Measurements from ENCODE around the gene ZFAND2B.
"Not testable (repeated sequence)": the region's sequence is repeated elsewhere in the genome, so short reads cannot be mapped to it uniquely, and the experiment has no call there.

ZFAND2B gene

DNA sequence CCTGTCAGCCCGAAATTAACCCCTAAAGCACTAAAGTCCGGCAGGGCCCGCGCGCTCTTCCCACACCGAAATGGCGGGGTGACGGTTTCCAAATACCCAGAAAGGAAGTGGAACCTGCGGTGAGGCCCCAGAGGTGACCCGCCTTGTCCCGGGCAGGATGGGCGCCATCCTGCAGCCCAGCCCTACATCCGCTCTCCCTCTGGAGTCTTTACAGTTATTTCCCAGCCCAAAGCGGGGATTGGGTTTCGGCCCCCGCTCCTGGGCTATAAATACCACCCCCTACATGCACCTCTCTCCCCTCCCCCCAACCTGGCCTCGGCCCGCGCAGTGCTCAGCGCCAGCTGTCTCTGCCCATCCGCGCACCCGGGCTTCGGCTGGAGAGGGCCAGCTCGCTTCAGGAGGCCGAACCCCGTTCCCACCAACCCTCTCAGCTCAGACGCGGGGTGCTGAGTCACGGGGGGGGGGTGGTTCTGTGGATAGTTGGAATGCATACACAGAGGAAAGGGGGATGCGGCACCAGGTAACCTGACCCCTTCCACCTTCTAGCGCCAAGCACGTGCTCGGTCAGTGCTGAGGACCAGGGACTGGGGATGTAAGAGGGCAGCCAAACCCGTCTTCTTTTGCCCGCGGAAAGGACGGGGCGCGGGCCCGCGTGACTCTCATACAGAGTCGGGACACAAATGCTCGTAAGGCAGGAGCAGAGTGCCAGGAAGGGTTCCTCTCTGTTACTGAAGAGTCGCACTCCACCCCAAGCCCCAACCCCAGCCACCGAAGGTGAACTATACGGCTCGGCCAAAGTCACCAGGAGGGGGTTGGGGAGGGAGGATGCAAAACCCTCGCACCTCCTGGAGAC, 46.5 kb downstream of the ZFAND2B start, which contains the start of gene TUBA4B:
Gene TUBA4B (plus strand): TSS at position 344 of the 853 bp plus-strand sequence. CDS start 165 bp downstream, at position 509.
- peak; percentile 78 for DNase-seq

DNA sequence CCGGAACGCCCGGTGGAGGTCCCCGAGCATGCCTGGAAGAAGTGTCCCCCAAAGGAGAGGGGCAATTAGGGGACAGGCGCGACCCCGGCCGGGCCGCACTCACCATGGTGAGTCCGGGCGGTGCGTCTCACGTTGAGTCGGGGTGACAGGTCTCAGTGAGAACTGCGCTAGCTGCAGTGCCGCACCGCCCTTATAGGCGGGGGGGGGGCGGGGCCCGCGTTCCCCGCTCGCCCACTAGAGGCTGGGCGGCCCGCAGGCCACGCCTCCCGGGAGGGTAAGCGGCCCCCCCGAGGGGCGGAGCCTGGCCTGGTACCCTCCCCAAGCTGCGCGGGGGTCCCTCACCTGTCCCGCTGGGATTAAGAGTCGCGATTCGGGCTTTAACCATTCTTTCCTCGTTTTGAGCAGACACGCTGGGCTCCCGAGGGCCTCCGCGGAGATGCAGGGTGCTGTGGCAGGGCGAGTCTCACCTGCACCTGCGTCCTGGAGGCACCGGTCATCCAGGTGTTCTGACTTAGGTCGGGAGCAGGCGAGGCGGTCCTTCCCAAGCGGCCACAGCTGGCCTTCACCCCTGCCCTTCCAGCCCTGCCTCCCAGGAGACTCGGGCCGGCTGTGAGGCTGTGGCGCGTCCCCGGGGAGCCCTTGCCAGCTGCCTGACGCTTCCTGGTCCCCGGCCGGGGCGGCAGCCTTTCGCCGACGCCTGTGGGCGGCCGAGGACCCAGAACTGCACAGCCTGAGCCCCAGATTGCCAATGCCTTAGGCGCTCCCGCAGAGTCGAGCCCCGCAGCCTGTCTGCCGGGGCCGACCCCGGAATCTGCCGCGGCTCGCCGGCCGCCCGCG, 47.4 kb downstream of the ZFAND2B start, which contains the start of gene TUBA4A:
Gene TUBA4A (minus strand): TSS at position 166 of the 837 bp plus-strand sequence. CDS start 60 bp downstream, at position 106.
- peak; percentile 93 for DNase-seq

DNA sequence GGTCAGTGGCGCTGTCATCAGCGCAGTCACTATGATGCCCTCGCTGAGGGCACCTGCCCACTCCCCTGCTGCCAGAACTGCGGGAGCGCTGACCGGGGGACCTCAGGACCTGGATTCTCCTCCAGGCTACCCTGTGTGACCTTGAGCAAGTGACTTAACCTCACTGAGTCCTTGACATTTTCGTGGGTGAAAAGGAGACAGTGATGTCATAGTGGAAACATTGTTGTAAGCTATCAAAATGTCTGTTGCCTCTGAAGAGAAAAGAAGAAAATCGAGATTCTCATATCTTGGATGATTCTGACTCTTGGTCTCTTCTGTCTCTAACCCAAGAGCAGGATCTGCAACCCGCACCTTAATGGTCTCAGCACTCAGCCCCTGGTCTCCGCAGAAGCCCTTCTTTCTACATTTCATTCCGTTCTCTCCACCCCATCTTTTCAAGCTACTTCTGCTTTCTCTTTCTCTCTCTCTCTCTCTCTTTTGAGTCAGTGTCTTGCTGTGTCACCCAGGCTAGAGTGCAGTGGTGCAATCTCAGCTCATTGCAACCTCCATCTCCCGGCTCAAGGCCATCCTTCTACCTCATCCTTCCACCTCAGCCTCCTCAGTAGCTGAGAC, 48.1 kb downstream of the ZFAND2B start:
- DNase-seq, result peak; percentile 68

DNA sequence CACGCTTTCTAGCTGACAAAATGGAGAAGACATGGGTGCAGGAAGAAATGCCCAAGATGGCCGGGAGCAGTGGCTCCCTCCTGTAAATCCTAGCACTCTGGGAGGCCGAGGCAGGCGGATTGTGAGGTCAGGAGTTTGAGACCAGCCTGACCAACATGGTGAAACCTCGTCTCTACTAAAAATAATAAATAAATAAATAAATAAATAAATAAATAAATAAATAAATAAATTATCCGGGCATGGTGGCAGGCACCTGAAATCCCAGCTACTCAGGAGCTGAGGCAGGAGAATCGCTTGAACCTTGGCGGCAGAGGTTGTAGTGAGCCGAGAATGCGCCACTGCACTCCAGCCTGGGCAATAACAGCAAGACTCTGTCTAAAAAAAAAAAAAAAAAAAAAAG, 52.4 kb downstream of the ZFAND2B start:
- not testable (repeated sequence) for DNase-seq
